GM19395 (cell line): Measurements from ENCODE around the gene COL24A1.

Experiments
- ATAC-seq: cut with Tn5 transposase; IDR thresholded peaks from one replicate; pipeline ENCODE4 v1.9.1; 2021; ENCODE audit warnings: mild to moderate bottlenecking, moderate library complexity; ENCODE audit not compliant: unreplicated experiment

Gene COL24A1

GRCh38 chr1:86156566-86157455 is at the start of gene COL24A1:
Gene COL24A1, minus strand, starts transcription at chr1:86156772. Its CDS starts 376 bp downstream, at chr1:86156396.
- ATAC-seq, result no peak

- ATAC-seq, result no peak
Observed at GRCh38 chr1:86205741-86206140, 49.2 kb upstream of the COL24A1 start.

GRCh38 chr1:86202552-86203340 is 46.2 kb upstream of the COL24A1 start:
- no peak for ATAC-seq

- no peak for ATAC-seq
Observed at GRCh38 chr1:86201311-86201710, 44.7 kb upstream of the COL24A1 start.

GRCh38 chr1:86200901-86201300 is 44.3 kb upstream of the COL24A1 start:
- ATAC-seq, result no peak

- no peak for ATAC-seq
Observed at GRCh38 chr1:86197206-86197855, 40.8 kb upstream of the COL24A1 start.

GRCh38 chr1:86195281-86195680 is 38.7 kb upstream of the COL24A1 start:
- ATAC-seq, result no peak

- no peak for ATAC-seq
Observed at GRCh38 chr1:86194491-86195034, 38.0 kb upstream of the COL24A1 start.

GRCh38 chr1:86192417-86192816 is 35.8 kb upstream of the COL24A1 start:
- no peak for ATAC-seq

- ATAC-seq, result no peak
Observed at GRCh38 chr1:86191958-86192357, 35.4 kb upstream of the COL24A1 start.

- no peak for ATAC-seq
Observed at GRCh38 chr1:86190873-86191272, 34.3 kb upstream of the COL24A1 start.

- no peak for ATAC-seq
Observed at GRCh38 chr1:86184426-86184825, 27.9 kb upstream of the COL24A1 start.

GRCh38 chr1:86183810-86184209 is 27.2 kb upstream of the COL24A1 start:
- no peak for ATAC-seq

GRCh38 chr1:86176226-86176625 is 19.7 kb upstream of the COL24A1 start:
- ATAC-seq, result no peak

- no peak for ATAC-seq
Observed at GRCh38 chr1:86175756-86176155, 19.2 kb upstream of the COL24A1 start.

GRCh38 chr1:86169625-86170024 is 13.1 kb upstream of the COL24A1 start:
- no peak for ATAC-seq

GRCh38 chr1:86159800-86160199 is 3.2 kb upstream of the COL24A1 start:
- ATAC-seq, result no peak

GRCh38 chr1:86155807-86156565 is 586 bp downstream of the COL24A1 start:
- ATAC-seq, result no peak

- no peak for ATAC-seq
Observed at GRCh38 chr1:86155051-86155806, 1.3 kb downstream of the COL24A1 start.
